CD14-positive monocyte (primary cell): ENCODE data around the gene GPR26. TPM values are rescaled to one million over a fixed set of nuclear protein-coding genes. Genes with fewer than 3 reads are reported as not detected.

Source experiments
- DNase-seq, 3 donors: peaks; one replicate each; pipeline ENCODE4 v3.0.0-alpha.2; 2011 to 2022
- H2AFZ ChIP-seq: 2 replicates; pipeline ENCODE4 v1.6.0; 2012; ENCODE audit warnings: mild to moderate bottlenecking, low read depth, low read length, inconsistent platforms; ENCODE audit not compliant: insufficient read depth, poor library complexity, severe bottlenecking
- H3K27ac ChIP-seq, 2 donors: 1 replicate in 1 of 2; 2 replicates in 1 of 2; pipeline ENCODE4 v1.5.1; 2012 to 2013; ENCODE audit warnings: low read length in 2 of 2, control low read depth in 1 of 2, inconsistent platforms in 1 of 2, low read depth in 1 of 2, mild to moderate bottlenecking in 1 of 2
- H3K27me3 ChIP-seq, 2 donors: one replicate each; pipeline versions ENCODE4 v1.6.0 to v1.6.1; 2011 to 2013; ENCODE audit warnings: low read length in 2 of 2; ENCODE audit not compliant: control insufficient read depth in 2 of 2, insufficient read depth in 2 of 2
- H3K36me3 ChIP-seq, 2 donors: replicated peaks in 1 of 2; 1 replicate in 1 of 2; 2 replicates in 1 of 2; pipeline versions ENCODE4 v1.5.1 to v1.6.1; 2012 to 2013; ENCODE audit warnings: low read length in 2 of 2, control low read depth in 1 of 2, inconsistent platforms in 1 of 2, mild to moderate bottlenecking in 1 of 2; ENCODE audit not compliant: insufficient read depth in 2 of 2, control insufficient read depth in 1 of 2
- H3K4me1 ChIP-seq, 2 donors: 1 replicate in 1 of 2; 2 replicates in 1 of 2; pipeline versions ENCODE4 v1.5.1 to v1.6.1; 2012 to 2013; ENCODE audit warnings: low read length in 2 of 2, control low read depth in 1 of 2, inconsistent platforms in 1 of 2, mild to moderate bottlenecking in 1 of 2, moderate library complexity in 1 of 2; ENCODE audit not compliant: insufficient read depth in 2 of 2, control insufficient read depth in 1 of 2
- H3K4me2 ChIP-seq: replicated peaks from 2 replicates; pipeline ENCODE3; 2012; ENCODE audit warnings: low read length, moderate library complexity, mild to moderate bottlenecking; ENCODE audit not compliant: poor library complexity, severe bottlenecking; ENCODE audit errors: extremely low read depth
- H3K4me3 ChIP-seq, 3 experiments: fragments of 200-600 bp in 1 of 3; sonication (generic) in 1 of 3; replicated peaks in 1 of 3; 1 replicate in 2 of 3; 2 replicates in 1 of 3; pipeline ENCODE4 v1.5.1; 2011 to 2013; ENCODE audit warnings: low read length in 3 of 3, mild to moderate bottlenecking in 3 of 3, control low read depth in 2 of 3, low read depth in 2 of 3, inconsistent platforms in 1 of 3, moderate library complexity in 1 of 3
- H3K79me2 ChIP-seq: 2 replicates; pipeline ENCODE4 v1.6.0; 2012; ENCODE audit warnings: mild to moderate bottlenecking, control low read depth, inconsistent platforms, low read length, moderate library complexity; ENCODE audit not compliant: insufficient read depth
- H3K9ac ChIP-seq: 2 replicates; pipeline ENCODE4 v1.6.0; 2017; ENCODE audit warnings: low read length, mild to moderate bottlenecking; ENCODE audit not compliant: insufficient read depth, poor library complexity, severe bottlenecking
- H3K9me3 ChIP-seq, 2 donors: replicated peaks in 1 of 2; 1 replicate in 1 of 2; 2 replicates in 1 of 2; pipeline versions ENCODE4 v1.5.1 to v1.6.1; 2012 to 2013; ENCODE audit warnings: low read length in 2 of 2, control low read depth in 1 of 2; ENCODE audit not compliant: control insufficient read depth in 1 of 2, insufficient read depth in 1 of 2
- H4K20me1 ChIP-seq: 2 replicates; pipeline ENCODE4 v1.6.0; 2012; ENCODE audit warnings: mild to moderate bottlenecking, low read length, control low read depth, moderate library complexity; ENCODE audit not compliant: insufficient read depth
- H3K27ac Mint-ChIP-seq, 7 donors: one replicate each; pipeline ENCODE4 v1.8.0; 2020; ENCODE audit warnings: mild to moderate bottlenecking in 7 of 7, mixed read lengths in 7 of 7, moderate library complexity in 6 of 7, inconsistent platforms in 2 of 7
- H3K27me3 Mint-ChIP-seq, 3 donors: one replicate each; pipeline ENCODE4 v1.8.0; 2021 to 2022; ENCODE audit warnings: low read depth in 3 of 3, mild to moderate bottlenecking in 3 of 3, mixed read lengths in 3 of 3, moderate library complexity in 3 of 3, inconsistent platforms in 1 of 3
- H3K36me3 Mint-ChIP-seq, 2 donors: one replicate each; pipeline ENCODE4 v1.8.0; 2020; ENCODE audit warnings: mixed read lengths in 2 of 2, inconsistent platforms in 1 of 2, mild to moderate bottlenecking in 1 of 2
- H3K4me1 Mint-ChIP-seq: one replicate; pipeline ENCODE4 v1.8.0; 2020; ENCODE audit warnings: mild to moderate bottlenecking, mixed read lengths
- H3K4me3 Mint-ChIP-seq, 2 donors: one replicate each; pipeline ENCODE4 v1.8.0; 2020; ENCODE audit warnings: mild to moderate bottlenecking in 2 of 2, mixed read lengths in 2 of 2, moderate library complexity in 1 of 2
- H3K9me3 Mint-ChIP-seq, 7 donors: one replicate each; pipeline ENCODE4 v1.8.0; 2020 to 2022; ENCODE audit warnings: mixed read lengths in 7 of 7, mild to moderate bottlenecking in 6 of 7, moderate library complexity in 6 of 7, inconsistent platforms in 2 of 7
- WGBS: methylation state at CpG from one replicate; pipeline ENCODE4 v1.1.5; 2013; ENCODE audit warnings: missing lambda C conversion rate; ENCODE audit not compliant: insufficient coverage; 5-methylcytosine and 5-hydroxymethylcytosine counted together
- intact Hi-C, 2 donors: fragments of 100-400 bp; cut with micrococcal nuclease; formaldehyde crosslinking; loops; one replicate each; pipeline versions ENCODE4 v1.15.0 to v1.15.1; 2023
- polyA plus RNA-seq, 3 donors: library from polyadenylated mRNA; depleted of rRNA in 1 of 3; unstranded in 2 of 3; stranded (reverse) in 1 of 3; fragments of 300-500 nt in 2 of 3; fragments of >200 nt in 1 of 3; fragmentation: Illumina TruSeq in 2 of 3; gene quantifications; 1 replicate in 2 of 3; 2 replicates in 1 of 3; pipeline ENCODE4 v1.2.3, GENCODE V29; 2012 to 2021
- TF ChIP-seq, protein P1 (sequence below): fragments of 200-600 bp; IDR thresholded peaks from one replicate; pipeline ENCODE4 v1.8.0; 2022; ENCODE audit warnings: antibody characterized with exemption, mild to moderate bottlenecking

The GPR26 gene
- polyA plus RNA-seq, 3 donors: not detected

DNA sequence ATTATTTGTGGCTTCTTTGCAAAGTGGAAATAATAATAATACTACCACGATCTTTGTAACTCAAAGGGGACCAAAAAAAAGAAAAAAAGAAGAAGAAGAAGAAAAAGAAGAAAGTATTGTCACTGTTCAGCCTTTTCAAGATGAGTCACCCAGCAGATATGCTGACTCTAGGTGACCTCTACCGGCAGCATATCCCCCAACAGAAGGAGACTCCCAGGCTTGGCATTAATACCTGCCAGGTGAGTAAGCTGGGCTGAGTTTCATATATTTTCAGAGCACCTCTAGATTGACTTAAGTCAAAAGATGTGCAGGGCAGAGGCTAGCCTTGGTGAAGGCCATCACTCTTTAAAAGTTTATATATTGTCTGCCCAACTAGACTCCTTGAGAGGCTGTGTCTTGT, 30.4 kb upstream of the GPR26 start:
- Histone ChIP-seq H3K9ac (no peak overlapping the region), H4K20me1 (no peaks in the 10 kb centered on the region), H3K79me2 (no peaks in the 10 kb centered on the region), H3K9me3 (no peaks in the 10 kb centered on the region), H3K27ac (no peak overlapping the region), H3K4me2 (no peak overlapping the region), H3K4me1 (no peaks in the 10 kb centered on the region), H3K27me3 (no peaks in the 10 kb centered on the region), H3K4me3 (no peak overlapping the region), H3K36me3 (no peaks in the 10 kb centered on the region), H2AFZ (no peak overlapping the region)
- TF ChIP-seq, protein P1, sequence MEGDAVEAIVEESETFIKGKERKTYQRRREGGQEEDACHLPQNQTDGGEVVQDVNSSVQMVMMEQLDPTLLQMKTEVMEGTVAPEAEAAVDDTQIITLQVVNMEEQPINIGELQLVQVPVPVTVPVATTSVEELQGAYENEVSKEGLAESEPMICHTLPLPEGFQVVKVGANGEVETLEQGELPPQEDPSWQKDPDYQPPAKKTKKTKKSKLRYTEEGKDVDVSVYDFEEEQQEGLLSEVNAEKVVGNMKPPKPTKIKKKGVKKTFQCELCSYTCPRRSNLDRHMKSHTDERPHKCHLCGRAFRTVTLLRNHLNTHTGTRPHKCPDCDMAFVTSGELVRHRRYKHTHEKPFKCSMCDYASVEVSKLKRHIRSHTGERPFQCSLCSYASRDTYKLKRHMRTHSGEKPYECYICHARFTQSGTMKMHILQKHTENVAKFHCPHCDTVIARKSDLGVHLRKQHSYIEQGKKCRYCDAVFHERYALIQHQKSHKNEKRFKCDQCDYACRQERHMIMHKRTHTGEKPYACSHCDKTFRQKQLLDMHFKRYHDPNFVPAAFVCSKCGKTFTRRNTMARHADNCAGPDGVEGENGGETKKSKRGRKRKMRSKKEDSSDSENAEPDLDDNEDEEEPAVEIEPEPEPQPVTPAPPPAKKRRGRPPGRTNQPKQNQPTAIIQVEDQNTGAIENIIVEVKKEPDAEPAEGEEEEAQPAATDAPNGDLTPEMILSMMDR: no peak
- Mint-ChIP-seq H3K36me3 (no peaks in the 10 kb centered on the region), H3K4me3 (no peak overlapping the region), H3K4me1 (peaks cover 3% of the 10 kb centered on the region), H3K27me3 (peaks cover 4 to 5% (median 4%) of the 10 kb centered on the region in 3 donors), H3K27ac (no peak overlapping the region), H3K9me3 (peaks cover 0 to 3% (median 1%) of the 10 kb centered on the region in 7 donors)
- intact Hi-C loops: no loop called here
- no peak for DNase-seq
- WGBS: 100% methylated on average over 1 of the region's 2 CpGs

DNA sequence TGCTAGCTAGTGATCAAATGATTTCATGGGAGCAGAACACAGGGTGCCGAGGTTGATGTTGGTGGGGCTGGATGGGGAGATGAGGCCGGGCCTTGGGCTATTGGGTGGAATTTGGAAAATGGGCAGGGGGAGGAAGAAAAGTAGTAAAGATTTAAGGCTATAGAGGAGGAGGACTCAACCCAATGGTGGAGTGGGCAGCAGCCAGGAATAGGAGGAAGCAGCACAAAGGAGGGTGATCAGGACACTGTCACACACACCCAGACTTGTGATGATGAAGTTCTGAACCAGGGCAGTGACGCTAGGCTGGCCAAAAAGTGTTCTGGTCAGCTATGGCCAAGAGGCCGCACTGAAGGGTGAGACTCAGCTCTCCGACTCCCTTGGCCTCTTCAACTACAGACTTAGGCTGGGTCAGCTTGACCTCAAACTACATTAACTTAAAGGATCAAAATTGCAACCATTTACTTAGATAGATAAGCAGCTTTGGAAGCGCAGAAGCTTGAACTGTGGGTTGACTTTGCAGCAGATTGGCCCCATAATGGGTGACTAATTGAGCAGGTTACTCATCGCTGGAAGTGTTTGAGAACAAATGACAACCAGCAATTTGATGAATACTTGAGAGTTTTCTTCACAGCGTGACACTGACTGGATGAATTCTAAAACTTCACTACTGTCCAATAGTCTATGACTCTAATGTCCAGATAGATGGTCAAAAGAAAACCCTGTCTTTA, 29.4 kb upstream of the GPR26 start:
- Histone ChIP-seq H3K4me2 (no peak overlapping the region), H3K36me3 (no peaks in the 10 kb centered on the region), H2AFZ (no peak overlapping the region), H4K20me1 (no peaks in the 10 kb centered on the region), H3K9ac (no peak overlapping the region), H3K9me3 (no peaks in the 10 kb centered on the region), H3K4me1 (no peaks in the 10 kb centered on the region), H3K27me3 (no peaks in the 10 kb centered on the region), H3K27ac (no peak overlapping the region), H3K79me2 (no peaks in the 10 kb centered on the region), H3K4me3 (no peak overlapping the region)
- no peak for DNase-seq
- no peak overlapping the region for H3K27ac Mint-ChIP-seq
- 72% methylated on average over 6 of the region's 8 CpGs for WGBS
- no peaks in the 10 kb centered on the region for H3K36me3 Mint-ChIP-seq
- peaks cover 3% of the 10 kb centered on the region for H3K4me1 Mint-ChIP-seq
- peaks cover 4 to 5% (median 4%) of the 10 kb centered on the region in 3 donors for H3K27me3 Mint-ChIP-seq
- H3K4me3 Mint-ChIP-seq: no peak overlapping the region
- TF ChIP-seq, protein P1: no peak
- intact Hi-C loops: no loop called here
- H3K9me3 Mint-ChIP-seq: peaks cover 0 to 3% (median 1%) of the 10 kb centered on the region in 7 donors
